GM21737 (cell line): ENCODE measurements around the gene IFT43.

Experiments used
- ATAC-seq: cut with Tn5 transposase; IDR thresholded peaks from one replicate; pipeline ENCODE4 v1.9.1; 2021; ENCODE audit warnings: mild to moderate bottlenecking, moderate library complexity; ENCODE audit not compliant: unreplicated experiment

IFT43 gene

DNA sequence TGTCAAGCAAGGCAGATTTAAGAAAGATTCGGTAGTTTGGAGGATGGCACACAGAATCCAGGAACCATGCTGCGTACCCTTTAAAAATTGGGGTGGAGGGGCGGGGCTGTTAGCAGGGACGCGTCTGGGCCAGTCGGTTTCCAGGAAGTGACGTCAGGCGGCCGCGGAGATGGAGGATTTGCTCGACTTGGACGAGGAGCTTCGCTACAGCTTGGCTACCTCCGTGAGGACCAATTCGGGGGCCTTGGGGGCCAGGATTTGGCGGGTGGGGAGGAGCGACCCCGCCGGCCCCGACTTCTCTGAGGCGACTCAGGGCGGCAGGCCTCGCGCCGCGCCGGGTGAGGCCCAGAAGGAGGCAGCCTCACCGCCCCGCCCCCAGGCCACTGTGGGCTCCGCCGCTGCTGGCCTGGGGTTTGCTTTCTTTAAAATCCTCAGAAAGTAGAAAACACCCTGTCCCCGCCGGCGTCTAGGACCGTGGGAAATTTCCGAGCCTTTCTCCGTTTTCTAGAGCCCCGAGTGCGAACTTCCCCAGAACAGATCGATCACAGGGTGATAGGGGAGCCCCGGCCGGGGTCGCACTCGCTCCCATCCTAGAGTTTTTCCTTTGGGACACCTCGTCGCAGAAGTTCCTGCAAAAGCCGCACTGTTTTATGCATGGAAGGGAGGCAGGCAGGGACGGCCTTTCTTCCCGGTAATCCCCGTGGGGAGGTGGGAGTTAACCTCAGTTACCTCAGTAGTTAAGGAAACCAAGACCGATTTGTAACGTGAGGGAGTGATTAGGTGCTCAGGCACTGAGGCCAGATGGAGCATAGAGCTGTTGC lies at the start of gene IFT43:
IFT43 (plus strand) TSS at position 146 of the 821 bp plus-strand sequence; CDS start at position 170, 24 bp downstream.
- ATAC-seq, result peak; percentile 59

DNA sequence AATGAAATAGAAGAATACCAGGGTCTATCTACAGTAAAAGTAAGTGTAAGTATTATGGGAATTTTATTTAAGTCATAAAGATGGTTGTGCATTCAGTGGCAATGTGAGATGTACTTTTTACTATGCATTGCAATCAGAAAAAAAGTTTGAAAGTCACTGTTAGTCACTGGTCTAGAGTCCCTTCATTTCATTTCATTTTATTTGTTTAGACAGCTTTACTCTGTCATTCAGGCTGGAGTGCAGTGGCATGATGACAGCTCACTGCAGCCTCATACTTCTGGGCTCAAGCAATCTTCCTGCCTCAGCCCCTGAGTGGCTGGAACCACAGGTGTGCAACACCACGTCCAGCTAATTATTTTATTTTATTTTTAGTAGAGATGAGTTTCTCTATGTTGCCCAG lies 46.4 kb upstream of the IFT43 start:
- ATAC-seq, result no peak

DNA sequence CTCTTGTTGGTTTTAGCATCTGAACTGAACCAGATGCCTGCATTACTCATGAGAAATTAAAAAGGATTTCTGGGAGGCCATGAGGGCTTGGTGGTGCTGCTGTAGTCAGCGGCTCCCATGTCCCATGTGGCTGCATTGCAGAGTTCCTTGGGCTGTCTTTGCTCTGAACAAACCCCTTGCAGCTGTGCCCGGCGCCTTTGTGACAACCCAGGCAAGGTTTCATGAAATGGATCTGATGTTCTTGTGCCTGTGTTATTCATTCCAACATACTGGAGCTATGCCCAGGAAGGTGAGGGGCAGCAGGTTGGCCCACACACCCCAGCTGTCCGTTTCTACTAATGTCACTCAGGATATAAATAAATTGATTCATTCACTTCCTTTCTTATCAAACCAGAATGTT lies 44.5 kb upstream of the IFT43 start:
- no peak for ATAC-seq

DNA sequence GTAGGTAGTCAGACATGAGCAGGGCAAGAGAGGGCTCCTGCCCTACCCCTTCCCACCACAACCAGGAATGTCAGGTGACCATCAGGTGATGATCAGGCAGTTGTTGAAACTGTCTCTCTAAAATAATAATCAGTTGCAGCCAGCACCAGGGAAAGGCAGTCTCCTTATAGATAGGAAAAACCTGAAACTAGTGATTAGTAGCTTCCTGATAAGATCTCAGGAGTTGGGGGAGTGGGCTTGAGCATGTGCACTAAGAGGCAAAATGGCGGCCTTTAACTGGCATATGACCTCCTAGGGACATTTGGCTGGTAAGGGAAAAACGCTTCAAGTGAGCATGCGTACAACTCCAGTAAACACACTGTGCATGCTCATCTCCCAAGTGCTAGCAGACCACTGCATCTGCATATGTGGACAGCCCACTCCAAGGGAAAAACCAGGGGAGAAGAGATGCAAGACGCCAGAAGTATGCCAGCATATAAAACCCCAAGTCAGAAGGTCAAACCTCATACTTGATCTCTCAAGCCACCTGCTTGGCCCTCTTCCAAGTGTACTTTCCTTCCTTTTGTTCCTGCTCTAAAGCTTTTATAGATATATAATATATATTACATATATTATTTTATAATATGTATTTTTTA lies 40.8 kb upstream of the IFT43 start:
- ATAC-seq, result no peak

DNA sequence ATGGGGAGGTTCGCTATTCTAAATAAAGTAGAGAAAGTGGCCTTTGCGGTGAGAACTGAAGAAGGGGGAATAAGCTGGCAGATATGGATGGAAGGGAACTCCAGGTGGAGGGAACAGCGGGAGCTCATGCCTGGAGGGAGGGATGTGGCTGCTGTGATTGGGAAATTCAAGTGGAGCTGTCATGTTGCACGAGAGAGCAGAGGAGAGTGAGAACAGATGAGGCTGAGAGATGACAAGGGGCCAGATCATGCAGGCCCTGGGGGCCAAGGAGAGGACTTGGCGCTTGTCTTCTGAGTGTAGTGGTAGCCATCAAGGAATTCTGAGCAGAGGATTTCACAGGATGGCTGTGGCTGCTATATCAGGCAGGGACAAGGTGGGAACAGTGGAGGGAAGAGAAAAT lies 38.8 kb upstream of the IFT43 start:
- ATAC-seq, result no peak

DNA sequence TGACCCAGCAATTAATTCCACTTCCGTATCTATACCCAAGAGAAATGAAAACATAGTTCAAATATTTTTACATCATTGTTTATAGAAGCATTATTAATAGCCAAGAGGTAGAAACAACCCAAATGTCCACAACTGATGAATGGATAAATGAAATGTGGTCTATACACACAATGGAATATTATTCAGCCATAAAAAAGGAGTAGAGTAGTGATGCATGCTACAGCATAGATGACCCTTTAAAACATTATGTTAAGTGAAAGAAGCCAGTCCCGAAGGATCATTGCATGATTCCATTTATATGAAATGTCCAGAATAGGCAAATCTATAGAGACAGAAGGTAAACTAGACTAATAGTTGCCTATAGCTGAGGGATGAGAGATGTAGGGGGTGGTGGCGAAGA lies 33.1 kb upstream of the IFT43 start:
- ATAC-seq, result no peak

DNA sequence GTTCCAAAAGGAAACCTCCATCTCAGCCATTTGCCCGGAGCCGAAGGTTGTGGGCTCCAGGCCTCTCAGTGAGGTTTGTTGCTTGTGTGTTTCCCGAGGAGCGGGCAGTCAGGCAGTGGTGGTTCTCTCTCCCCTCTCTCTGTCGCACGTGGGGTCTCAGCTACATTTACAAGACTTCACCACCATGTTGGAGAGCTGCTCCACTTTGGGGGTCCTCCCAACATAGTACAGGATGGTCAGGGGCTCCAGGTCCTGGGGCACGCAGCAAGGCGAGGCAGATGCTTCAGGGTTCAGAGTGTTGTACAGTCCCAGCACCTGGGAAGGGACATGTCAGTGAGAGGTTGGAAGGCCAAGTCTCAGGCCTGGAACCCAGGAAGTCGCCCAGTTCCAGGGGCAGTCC lies 26.5 kb upstream of the IFT43 start:
- no peak for ATAC-seq

DNA sequence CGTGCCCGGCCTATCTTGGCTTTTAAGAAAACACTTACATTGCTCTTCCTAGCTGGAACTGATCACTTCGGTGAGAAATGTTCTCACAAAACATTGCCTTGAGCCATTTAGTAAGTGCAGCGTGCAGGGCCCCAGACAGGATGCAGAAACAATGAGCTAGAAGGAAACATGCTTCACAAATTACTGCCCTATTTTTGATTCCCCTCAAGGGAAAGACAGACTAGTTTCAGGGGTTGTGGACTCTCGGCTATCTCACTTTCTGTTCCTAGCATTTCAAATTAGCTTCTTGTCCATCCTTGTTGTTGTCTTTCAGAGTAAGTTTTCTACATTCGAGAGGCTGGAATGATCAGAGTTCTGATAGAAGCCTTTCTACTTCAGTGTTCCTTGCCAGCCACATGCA lies 25.3 kb upstream of the IFT43 start:
- peak; percentile 79 for ATAC-seq

DNA sequence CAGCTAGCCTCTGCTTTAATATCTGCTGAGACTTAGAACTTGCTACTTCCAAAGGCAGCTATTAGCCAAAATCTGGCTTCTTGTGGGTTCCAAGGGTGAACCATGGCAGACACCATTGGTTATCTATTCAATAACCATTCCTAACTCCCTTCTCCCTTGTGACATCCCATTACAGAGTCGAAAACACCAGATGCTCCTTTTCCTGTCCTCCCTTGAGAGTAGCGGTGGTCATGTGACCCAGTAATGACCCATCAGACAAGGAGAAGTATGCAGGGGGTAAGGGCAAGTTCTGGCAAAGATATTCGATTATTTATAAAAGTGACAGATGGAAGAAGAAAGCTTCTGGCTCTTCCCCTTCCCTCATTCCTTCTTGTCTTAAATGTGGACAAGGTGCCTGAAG lies 23.9 kb upstream of the IFT43 start:
- ATAC-seq, result no peak

DNA sequence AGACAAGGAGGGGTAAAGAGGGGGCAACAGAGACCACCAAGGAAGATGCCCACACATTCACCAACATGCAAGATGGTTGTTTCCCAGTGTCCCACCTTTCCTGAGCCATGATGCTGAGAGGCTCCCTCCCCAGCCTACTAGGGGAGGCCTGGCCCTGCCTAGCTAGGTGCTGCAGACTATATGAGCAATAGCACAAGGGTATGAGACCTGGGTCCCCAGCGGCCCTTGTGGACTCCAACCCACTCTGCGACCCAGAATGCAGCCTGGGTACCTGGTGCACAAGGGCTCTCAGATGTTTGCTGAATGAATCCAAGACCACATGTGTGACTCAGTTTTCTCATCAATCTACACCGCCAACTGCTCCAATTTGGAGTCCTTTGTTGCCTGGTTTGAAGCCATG lies 17.7 kb upstream of the IFT43 start:
- ATAC-seq, result no peak

DNA sequence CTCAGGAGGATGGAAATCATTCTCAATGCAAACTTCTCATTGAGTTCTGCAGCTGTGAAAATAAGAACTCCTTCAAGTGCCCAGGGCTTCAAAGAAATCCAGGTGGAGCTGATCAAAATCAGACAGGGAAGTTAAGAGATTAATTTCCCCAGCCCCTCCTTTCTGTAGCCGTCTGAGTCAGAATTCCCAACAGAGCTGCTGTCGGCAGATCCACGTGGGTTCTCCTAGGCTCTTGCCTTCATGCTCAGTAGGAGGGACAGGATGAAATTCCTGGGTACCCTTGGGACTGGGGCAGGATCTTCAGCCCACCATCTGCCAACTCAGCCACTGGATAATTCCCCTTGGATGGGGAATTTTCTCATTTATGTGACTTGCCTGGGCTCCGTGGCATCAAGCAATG lies 17.1 kb upstream of the IFT43 start:
- no peak for ATAC-seq

DNA sequence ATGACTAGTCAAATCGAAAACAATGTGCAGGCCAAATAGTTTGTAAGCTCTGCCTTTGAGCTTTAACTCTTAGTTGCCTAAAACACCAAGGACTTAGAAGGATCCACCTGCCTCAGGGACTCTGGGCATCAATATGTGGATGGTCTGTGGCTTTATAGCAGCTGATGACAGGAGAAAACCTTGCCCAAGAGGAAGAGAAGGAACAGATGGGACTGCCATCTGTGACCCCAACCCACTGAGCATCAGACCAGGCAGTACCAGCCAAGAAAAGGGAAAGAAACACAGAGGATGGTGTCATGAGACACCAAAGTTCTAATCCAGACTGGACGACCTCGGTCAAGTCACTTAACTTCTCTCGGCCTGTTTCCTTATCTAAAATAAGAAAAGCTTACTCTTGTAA lies 16.4 kb upstream of the IFT43 start:
- no peak for ATAC-seq

DNA sequence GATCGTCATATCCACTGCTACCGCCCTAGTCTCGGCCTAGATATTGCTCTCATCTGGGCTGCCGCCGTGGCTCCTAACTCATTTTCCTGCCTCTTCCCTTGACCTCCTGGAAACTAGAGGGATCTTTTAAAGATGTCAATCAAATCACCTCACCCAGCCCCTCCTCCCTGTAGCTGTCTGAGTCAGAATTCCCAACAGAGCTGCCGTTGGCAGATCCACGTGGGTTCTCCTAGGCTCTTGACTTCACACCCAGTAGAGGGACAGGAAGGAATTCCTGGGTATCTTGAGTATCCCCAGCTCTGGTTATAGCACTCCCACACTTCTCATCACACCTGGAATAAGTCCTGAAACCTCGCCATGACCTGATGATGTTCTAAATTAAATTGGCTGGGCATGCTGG lies 15.7 kb upstream of the IFT43 start:
- no peak for ATAC-seq

DNA sequence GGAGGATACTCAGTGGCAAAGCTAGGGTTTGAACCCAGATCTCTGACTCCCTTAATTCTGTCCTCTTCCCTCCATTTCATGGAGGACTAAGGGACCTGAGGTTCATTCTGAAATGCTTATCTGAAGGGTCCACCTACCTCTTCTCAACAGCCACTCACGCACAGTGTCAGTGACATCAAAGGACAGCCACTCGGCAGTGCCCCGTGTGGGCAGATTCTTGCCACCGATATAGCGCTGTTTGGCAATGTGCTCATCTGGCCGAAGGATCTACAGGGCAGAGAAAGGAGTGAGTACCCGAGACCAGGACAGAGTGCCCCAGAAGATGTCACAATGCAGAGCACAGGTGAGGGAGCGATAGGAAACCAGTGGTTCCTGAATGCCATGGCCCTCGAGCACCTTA lies 14.6 kb upstream of the IFT43 start:
- ATAC-seq, result no peak

DNA sequence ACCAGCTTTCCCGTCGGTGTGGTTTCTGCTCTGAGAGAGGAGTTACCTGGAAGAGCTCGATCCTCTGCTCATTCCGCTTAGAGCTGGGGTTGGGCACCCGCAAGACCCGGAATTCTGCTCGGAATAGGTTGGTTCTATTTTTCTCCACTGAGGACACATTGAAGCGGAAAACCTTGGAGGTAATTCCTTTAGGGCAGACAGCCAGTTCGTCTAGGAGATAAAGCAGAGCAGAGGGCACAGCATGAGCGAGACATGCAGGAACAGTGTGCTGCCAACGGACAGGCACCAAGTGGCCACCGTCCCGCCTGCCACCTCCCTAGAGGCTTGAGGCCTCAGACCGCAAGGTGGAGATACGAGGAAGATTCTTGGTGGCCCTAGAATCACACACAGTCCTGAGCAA lies 14.1 kb upstream of the IFT43 start:
- no peak for ATAC-seq

DNA sequence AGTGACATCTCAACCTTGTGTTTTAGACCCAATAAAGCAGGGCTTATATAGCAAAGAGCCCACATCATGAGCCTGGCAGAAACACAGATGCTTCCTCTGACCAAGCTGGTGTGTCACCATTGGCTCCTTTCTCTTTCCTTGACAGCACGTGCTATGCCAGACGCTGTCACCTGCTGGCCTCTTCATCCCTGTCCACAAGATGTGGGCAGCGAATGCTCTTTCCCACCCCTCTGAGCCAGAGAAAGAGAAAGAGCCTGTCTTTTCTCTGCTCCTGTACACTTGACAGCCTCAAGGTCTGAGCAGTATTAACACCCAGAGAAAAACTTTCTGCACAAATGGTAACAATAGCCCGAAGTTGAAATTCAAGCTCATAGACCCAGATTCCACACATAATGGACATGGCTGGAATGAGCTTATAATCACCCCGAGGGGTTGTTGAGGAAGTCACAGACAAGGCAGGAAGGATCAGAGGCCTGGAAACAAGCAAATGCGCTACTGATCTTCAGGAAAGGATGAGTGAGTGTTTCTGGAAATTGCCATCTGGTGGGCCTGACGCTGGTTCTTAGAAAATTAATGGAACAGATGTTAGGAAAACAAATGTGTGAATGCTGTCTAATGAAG lies 12.7 kb upstream of the IFT43 start:
- no peak for ATAC-seq

DNA sequence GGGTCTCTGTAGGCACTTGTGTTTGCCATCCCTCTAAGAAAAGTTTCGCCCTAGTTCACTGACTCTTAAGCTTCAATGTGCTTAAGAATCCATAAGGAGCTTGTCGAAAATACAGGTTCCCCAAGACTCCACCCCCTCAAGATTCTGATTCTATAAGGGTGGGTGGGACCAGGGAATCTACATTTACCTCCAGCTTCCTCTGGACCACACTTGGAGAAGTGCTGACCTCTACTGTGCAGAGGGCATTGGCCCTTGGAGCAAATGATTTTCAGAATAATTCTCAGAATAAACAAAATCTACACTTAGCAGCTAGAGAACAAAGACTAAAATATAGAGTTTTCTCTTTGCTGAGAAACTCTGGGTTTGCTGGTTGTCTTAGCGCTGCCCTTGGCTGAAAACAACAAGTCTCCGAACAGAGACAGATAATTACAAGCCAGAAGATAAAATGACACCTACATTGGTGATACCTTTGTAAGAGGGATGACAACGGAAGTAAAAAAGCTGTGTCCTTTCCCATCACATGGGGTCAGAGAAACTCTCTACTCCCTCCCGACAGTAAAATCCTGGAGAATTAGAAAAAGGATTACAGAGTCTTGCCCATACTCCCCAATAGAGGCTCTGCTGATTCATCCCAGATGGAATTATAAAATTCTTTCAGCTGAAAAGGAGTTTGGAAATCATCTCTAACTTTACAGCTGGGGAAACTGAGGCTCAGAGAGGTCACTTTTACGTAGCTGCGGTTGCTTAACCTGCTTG lies 8.6 kb upstream of the IFT43 start:
- ATAC-seq, result no peak

DNA sequence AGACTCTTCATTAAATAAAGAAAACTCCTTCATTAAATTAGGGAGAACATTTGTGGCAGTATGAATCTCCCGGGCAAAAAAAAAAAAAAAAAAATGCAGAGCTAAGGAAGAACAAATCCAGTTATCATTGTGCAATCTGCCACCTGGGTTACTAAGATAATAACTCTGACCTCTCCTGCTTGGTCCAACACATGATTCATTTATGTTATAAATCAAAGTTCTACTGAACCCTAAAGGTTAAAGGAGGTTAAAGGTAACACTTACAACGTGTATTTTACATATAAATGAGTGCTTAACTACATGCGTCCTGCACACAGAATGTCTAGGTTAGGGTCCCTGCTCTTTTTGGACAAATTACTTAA lies 8.0 kb upstream of the IFT43 start:
- ATAC-seq, result no peak

DNA sequence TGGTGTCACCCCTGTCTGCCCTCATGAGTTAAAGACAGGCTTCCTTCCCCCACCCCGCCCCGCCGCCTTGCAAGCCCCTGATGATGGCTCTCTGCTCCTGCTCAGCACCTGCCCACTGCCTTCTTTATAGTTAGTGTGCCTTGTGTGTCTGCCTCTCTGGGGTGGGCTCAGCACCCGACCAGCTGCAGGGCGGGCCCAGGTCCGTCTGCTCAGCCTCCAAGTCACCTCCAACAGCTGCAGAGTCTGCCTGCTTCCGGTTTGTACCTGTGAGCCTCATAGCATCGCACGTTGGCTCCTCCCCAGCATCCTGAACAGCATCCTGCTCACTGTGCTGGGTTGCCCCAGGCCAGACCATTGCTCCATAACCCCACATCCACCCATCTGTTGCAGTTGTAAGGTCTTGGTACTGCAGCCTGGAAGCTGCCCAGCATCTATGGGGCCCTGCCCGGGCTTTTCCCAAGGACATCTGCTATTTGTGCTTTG lies 7.3 kb upstream of the IFT43 start:
- no peak for ATAC-seq

DNA sequence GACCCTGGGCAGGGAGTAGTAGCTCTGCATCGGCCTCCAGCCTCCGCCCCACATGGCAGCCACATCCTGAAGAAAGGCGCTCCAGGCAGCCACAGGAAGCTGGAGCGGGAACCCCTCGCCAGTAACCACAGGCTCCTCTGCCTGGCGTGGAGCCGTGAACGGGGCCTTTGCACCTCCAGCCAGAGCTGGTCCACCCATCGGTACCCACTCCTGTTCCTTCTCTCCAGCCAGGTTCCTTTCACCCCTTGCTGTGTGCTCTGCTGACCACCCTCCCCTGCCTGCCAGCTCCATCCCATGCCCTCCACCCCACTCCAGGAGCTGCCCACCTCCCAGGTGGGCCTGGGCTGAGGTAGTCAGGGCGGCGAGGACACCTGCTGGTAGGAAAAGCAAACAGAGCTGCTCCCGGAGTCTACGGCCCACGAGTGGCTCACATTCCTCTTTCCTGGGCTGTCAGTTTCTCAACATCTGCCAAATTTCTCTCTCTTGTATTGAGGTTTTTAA lies 6.4 kb upstream of the IFT43 start:
- ATAC-seq, result no peak
